GM20431 (cell line): ENCODE results near the gene OXA1L.
"Not testable (repeated sequence)": the region's sequence is repeated elsewhere in the genome, so short reads cannot be mapped to it uniquely, and the experiment has no call there.

Experiments
- in situ Hi-C: fragments of 300-500 bp; cut with MseI, MboI; formaldehyde crosslinking; loops from one replicate; pipeline ENCODE4 v1.15.0; 2020; ENCODE audit warnings: low sequenced_read_pairs; ENCODE audit not compliant: unreplicated experiment

Gene OXA1L

DNA sequence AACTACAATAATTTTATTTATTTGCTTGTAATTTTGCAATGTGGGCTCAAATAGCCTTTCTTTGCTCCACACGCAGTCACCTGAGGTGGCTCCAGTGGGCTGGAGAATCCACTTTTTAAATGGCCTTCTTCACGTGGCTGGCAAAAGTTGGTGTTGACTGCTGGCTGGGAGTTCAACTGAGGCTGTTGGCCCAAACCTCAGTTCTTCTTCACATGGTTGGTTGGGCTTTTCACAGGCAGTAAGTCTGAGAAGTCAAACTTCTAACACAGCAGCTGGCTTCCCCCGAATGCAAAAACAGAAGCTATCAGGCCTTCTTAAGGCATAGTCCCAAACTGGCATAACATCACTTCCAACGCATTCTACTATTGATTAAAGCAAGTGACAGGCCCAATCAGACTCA, 2.1 kb upstream of the OXA1L start:
- in situ Hi-C loops: no loop called here

DNA sequence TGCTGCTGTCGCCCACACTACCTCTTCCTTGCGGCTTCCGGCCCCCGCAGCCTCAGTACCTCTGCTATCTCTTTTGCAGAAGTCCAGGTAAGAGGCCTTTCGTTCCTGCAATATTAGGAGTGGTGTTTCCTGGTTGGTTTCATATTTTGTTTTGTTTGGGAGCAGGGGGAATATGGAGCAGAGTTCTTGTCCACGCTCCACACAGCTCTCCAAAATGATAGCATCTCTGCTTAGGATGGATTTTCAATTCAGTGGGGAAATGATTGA, 768 bp downstream of the OXA1L start:
- in situ Hi-C loops: no loop called here

- in situ Hi-C loops: no loop called here
Measured at GRCh38 chr14:22768947-22769346, 2.5 kb downstream of the OXA1L start.

DNA sequence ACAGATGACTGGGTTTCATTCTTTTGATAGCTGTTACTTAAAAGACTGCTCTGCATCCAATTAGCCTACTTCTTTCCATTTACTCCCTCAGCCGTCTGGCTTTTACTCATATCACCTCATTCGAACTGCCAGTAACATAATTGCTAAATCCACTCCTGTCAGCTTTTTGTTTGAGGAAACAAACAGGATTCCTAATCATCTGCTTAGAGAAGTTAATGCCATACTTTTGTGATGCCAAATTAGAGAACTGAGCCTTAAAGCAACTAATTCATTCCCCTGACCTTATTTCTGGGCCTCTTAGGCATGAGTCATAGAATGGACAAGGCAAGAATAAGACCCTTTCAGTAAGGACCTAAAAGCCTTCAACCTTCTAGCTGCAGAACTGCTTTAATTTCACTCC, 2.9 kb downstream of the OXA1L start:
- in situ Hi-C loops: no loop called here

- in situ Hi-C loops: no loop called here
Measured at GRCh38 chr14:22770481-22771187, 4.1 kb downstream of the OXA1L start.

DNA sequence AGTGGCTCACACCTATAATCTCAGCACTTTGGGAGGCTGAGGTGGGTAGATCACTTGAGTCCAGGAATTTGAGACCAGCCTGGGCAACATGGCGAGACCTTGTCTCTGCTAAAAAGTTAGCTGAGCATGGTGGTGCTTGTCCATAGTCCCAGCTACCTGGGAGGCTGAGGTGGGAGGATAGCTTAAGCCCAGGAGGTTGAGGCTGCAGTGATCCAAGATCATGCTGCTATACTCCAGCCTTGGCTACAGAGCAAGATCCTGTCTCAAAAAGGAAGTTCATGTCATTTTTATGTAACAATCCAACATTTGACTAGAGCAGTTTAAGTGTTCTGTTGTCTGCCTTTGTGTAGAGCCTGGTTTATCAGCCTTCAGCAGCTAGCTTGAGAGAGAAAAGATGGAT, 6.2 kb downstream of the OXA1L start:
- in situ Hi-C loops: no loop called here

GRCh38 chr14:22773162-22774010, 6.9 kb downstream of the OXA1L start:
- in situ Hi-C loops: no loop called here

DNA sequence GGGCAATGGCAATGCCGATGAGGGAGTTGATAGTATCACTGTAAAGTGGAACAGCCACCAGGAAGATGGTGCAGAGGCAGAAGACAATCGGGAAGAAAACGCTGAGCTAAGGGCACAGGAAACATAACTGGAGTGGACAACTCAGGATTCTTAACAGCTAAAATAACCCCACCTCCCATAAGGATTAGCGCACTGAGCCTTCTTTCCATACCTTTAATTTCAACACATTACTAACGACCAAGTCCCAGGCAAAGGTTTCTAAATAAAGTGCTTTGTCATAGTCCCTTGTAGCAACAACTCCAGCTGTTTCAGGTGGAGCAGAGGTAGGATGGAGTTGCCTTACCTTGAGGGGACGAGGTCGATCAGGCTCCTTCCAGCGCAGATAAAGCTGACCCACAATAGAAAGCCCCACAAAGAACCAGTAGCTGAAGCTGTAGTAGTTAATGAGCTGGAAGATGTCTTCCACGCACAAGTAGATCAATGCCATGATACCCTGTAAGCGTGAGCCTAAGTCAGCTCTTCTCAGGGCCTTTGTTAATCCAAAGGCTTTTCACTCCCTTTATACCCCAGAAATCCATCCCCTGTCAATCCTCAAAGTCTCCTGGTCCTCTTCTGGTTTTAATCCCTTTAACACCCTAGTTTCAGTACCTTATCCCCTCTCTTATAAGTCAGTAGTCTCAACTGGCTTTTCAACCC, 7.7 kb downstream of the OXA1L start:
- in situ Hi-C loops: no loop called here

GRCh38 chr14:22776215-22776614, 9.7 kb downstream of the OXA1L start:
- in situ Hi-C loops: no loop called here

- in situ Hi-C loops: not testable (repeated sequence)
Measured at GRCh38 chr14:22776849-22777248, 10.4 kb downstream of the OXA1L start.

DNA sequence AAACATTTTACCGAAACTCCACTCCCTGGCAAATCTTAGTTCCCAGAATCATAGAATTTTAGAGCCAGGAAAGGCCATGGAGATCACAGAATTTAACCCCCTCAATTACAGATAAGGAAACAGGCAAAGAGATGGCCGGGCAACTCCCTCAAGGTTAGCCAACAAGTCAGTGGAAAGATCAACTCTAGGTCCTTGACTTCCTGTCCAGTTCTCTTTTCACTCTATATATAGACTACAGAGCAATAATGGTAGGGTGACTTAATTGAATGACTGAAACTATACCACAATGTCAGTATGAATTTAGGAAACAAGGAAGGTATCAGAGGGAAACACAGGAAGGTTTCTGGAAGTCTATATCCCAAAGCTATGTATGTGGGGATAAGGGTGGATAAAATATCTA, 11.6 kb downstream of the OXA1L start:
- in situ Hi-C loops: no loop called here

DNA sequence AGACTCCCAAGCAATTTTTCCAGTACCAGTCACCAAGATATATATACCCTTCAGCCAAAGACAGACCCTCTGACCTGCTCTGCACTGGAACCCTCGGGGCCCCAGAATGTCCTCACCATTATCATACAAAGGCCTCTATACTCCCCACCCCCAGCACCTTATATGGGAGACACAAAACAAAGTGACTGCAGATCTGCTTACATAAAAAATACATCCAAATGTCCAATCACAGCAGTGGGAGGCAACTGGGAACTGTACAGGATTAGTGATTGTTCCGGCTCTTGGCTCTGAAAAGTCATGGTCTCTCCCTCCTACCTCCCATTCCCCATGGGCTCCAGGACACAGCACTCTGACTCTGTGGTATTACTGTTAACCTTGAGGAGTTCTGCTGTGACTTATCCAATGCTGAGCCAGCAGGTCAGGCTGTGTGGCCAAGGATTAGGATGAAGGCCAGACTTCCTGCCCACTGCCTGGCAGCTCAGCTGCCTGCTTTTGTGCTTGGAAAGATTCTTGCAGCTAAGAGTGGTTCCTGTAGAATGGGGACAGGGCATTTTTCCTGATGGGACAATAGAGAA, 13.7 kb downstream of the OXA1L start:
- in situ Hi-C loops: no loop called here

GRCh38 chr14:22780941-22781300, 14.4 kb downstream of the OXA1L start:
- in situ Hi-C loops: no loop called here

GRCh38 chr14:22781301-22781991, 15.0 kb downstream of the OXA1L start:
- in situ Hi-C loops: no loop called here

GRCh38 chr14:22786685-22787084, 20.2 kb downstream of the OXA1L start:
- in situ Hi-C loops: no loop called here

DNA sequence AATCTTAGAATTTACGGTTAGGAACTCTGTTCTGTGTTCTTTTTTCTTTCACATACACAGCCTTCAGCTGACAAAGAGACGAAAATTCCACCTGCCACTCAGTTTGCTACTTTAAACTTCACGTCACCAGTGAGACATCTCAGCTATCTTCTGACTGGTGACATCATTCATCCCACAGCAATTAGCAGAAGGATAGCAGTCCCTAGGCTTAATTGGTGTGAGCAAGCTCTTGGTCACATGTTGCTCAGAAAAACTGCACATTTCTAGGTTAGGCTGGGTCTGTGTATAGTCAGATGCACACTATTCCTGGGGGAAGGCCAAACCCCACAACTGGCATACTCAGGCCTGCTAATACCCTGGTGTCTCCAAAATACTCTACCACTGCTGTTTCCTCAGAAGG, 24.8 kb downstream of the OXA1L start:
- in situ Hi-C loops: no loop called here

GRCh38 chr14:22792158-22792557, 25.7 kb downstream of the OXA1L start:
- in situ Hi-C loops: no loop called here

GRCh38 chr14:22793550-22793949, 27.1 kb downstream of the OXA1L start:
- in situ Hi-C loops: not testable (repeated sequence)

DNA sequence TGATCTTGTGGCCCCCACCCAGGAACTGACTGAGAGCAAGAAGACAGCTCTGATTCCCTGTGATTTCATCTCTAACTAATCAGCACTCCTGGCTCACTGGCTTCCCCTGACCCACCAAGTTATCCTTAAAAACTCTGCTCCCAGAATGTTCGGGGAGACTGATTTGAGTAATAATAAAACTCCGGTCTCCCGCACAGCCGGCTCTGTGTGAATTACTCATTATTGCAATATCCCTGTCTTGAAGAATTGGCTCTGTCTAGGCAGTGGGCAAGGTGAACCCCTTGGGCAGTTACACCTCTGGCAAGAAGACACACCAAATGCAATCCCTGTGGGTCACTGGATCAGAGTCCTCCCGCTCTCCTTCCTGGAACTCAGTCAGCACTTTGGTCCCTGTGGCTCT, 27.5 kb downstream of the OXA1L start:
- in situ Hi-C loops: no loop called here

- in situ Hi-C loops: no loop called here
Measured at GRCh38 chr14:22794551-22794951, 28.1 kb downstream of the OXA1L start.
